HG03521 (cell line): ENCODE data around the gene SPRY4.
"Not testable (repeated sequence)": the region's sequence is repeated elsewhere in the genome, so short reads cannot be mapped to it uniquely, and the experiment has no call there.

ENCODE experiments used
- ATAC-seq: cut with Tn5 transposase; IDR thresholded peaks from one replicate; pipeline ENCODE4 v1.9.1; 2021; ENCODE audit warnings: mild to moderate bottlenecking, moderate library complexity; ENCODE audit not compliant: unreplicated experiment

SPRY4 gene

DNA sequence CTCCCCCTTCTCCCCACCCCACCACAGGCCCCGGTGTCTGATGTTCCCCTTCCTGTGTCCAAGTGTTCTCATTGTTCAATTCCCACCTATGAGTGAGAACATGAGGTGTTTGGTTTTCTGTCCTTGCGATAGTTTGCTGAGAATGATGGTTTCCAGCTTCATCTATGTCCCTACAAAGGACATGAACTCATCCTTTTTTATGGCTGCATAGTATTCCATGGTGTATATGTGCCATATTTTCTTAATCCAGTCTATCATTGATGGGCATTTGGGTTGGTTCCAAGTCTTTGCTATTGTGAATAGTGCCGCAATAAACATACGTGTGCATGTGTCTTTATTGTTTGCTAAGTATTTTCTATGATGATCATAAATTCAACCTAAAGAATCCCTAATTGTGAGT lies 60.7 kb downstream of the SPRY4 start:
- not testable (repeated sequence) for ATAC-seq

DNA sequence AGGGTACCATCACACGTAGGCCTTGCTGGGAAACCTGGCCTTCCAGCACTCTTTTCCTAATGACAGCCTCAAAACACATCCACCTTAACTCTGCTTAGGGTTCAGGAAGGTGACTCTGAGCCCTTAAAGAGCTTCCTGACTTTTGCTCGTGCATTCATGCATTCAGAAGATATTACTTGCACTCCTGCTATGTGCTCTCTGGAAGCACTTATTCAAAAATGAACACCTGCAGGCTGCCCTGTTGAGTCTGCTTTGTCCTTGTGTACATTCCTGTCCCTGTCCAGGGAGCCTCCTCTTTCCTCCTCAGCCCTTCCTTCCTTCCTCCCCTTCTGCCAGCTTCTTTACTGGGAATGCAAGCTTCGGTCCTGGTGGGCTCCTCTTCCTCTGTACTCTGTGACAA lies 61.5 kb downstream of the SPRY4 start:
- ATAC-seq = no peak

DNA sequence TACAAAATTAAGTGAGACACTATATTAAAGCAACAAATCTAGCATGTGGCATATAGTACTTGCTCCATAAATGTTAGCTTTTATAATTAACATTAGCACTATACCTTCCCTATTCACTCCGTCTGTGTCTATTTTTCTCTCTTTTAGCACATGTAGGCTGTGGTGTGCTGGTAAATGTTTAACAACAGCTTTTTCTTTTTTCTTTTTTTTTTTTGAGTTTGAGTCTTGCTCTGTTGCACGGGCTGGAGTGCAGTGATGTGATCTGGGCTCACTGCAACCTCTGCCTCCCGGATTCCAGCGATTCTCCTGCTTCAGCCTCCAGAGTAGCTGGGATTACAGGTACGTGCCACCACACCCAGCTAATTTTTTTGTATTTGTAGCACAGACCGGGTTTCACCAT lies 62.1 kb downstream of the SPRY4 start:
- ATAC-seq = no peak
